Activated T-helper 2 cell treated with anti-CD3 and anti-CD28 coated beads, Interferon-gamma antibody, Interleukin-2, Interleukin-4, amounts not matched to agents 10 μg/mL and 5 μg/mL and 100 μg/mL, durations not matched to agents 14 hours and 24 hours and 36 hours (primary cell): ENCODE measurements around the gene S100A5. TPM values are rescaled to one million over a fixed set of nuclear protein-coding genes. Genes with fewer than 3 reads are reported as not detected.

Experiments
- DNase-seq: peaks from one replicate; pipeline ENCODE4 v3.0.0; 2021; ENCODE audit warnings: low spot score
- H3K27ac Mint-ChIP-seq: one replicate; pipeline ENCODE4 v1.8.0; 2021; ENCODE audit warnings: mixed read lengths
- H3K27me3 Mint-ChIP-seq: one replicate; pipeline ENCODE4 v1.8.0; 2021; ENCODE audit warnings: low read depth, mixed read lengths
- H3K36me3 Mint-ChIP-seq: one replicate; pipeline ENCODE4 v1.8.0; 2021; ENCODE audit warnings: low read depth, mixed read lengths
- H3K4me1 Mint-ChIP-seq: one replicate; pipeline ENCODE4 v1.8.0; 2021; ENCODE audit warnings: low read depth, mixed read lengths
- H3K4me3 Mint-ChIP-seq: one replicate; pipeline ENCODE4 v1.8.0; 2021; ENCODE audit warnings: low read depth, mild to moderate bottlenecking, moderate library complexity, mixed read lengths
- H3K9me3 Mint-ChIP-seq: one replicate; pipeline ENCODE4 v1.8.0; 2021; ENCODE audit warnings: mixed read lengths
- intact Hi-C: fragments of 100-400 bp; cut with micrococcal nuclease; formaldehyde crosslinking; loops from one replicate; pipeline ENCODE4 v1.15.1; 2023
- total RNA-seq: library from RNA; stranded (reverse); gene quantifications from 2 replicates; pipeline ENCODE4 v1.2.3, GENCODE V29; 2022

The S100A5 gene
- total RNA-seq, 1 donor from 2014 or later, result 2.4 TPM

DNA sequence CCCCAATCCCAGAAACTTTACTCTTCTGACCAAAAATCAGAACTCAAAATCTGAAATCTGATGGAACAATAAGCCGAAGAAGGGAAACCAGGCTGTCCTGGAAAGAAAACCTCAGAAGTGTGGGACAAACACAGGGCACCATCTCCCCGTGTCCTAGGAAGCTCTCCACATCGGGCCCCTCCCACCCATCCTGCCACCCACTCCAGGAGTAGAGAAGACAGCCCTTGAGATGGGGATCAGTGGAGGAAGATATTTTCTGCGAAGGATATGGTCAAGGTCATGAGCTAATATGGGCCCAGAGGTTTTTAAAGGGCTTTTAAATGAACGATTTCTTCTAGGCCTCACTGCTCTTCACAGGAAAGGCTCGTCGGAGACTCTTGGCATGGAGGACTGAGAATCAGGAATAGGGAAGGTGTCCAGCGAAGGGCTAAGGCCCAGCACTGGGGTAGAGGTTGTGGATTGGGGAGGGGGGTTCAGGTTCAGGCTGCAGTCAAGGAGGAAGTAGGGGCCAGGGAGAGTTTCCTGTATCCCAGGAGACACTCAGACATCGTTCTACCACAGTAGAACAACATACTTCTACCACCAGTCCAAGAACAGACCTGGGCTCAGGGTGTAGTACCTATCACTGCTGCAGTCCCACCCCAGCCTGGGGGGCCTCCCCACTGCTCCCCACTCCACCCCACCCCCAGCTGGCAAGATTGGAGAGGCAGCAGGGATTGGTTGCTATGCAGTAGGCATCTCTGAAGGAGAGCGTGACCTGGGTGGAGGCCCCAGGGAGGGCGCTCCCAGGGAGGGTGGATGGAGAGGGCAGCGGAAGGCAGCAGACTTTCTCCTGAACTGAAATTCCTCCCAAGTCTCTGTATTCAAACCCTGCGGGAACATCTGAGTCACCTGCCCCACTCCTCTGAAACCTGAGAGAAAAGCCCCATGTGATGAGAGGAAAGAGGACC, 1.2 kb upstream of the S100A5 start:
- no peaks in the 10 kb centered on the region for H3K27me3 Mint-ChIP-seq
- H3K4me3 Mint-ChIP-seq, result no peak overlapping the region
- intact Hi-C loops, result loop anchor here (10.0 kb wide), 1 partner anchor 423 kb away; the partner anchor contains the start of genes CREB3L4 and SLC39A1
- peaks cover 66% of the 10 kb centered on the region for H3K4me1 Mint-ChIP-seq
- no peak for DNase-seq
- no peaks in the 10 kb centered on the region for H3K9me3 Mint-ChIP-seq
- peak overlapping the region; percentile 89 for H3K27ac Mint-ChIP-seq
- peaks cover 29% of the 10 kb centered on the region for H3K36me3 Mint-ChIP-seq

DNA sequence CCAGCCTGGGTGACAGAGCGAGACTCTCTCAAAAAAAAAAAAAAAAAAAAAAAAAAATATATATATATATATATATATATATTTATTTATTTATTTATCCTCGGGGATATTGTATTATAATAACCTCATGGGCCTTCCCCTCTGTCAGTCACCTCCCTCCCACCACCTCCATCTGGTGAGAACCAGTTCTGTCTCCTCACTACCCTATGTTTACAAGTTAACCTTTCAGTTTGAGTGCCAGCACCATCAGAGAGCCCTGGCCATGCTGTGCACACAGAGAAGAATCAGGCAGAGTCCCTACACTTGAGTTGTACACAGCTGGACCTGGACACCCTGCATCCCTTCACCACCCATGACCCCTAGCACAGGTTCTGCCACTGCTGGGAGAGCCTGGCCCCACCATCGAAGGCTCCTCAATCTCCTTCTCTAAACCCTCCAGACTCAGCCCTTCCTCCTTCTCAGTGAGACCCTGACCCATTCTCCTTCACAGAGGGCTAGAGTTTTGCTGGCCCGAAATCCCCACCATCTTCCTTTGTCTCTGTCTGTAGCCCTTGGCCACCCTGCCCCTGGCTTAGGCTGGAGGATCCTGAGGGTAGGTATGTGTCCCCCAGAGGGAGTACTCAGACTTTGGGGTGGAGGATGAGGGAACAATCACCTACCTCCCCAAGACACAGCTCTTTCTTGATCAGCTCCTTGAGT, 1.2 kb downstream of the S100A5 start:
- no peak for DNase-seq
- no peaks in the 10 kb centered on the region for H3K27me3 Mint-ChIP-seq
- no peaks in the 10 kb centered on the region for H3K9me3 Mint-ChIP-seq
- H3K4me3 Mint-ChIP-seq, result peak overlapping the region; percentile 41
- H3K36me3 Mint-ChIP-seq, result peaks cover 35% of the 10 kb centered on the region
- peak overlapping the region; percentile 89 for H3K27ac Mint-ChIP-seq
- peaks cover 63% of the 10 kb centered on the region for H3K4me1 Mint-ChIP-seq
- intact Hi-C loops, result loop anchor here (10.0 kb wide), 1 partner anchor 425 kb away; the partner anchor contains the start of genes CREB3L4 and SLC39A1

DNA sequence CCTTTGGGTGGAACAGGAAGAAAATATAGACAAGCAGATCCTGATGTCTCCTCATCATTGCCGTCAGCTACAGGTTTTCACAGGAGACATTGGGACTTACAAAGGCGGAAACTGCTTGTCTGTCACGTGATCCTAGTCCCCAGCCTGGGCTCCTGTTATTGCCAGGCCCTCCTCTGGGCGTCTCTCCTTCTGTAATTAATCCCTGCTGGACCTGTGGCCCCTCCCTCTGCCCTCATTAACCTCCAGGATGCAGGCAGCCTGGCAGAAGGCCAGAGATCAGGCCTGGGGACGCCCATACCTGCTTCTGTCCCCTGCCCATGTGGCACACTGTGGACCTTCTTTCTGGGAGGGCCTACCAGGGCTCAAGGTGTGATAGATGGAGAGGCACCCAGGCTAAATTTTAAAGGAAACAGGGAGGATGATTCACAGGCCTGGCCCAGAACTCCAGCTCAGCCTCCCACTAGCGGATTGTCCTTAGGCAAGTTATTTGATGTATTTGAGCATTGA, 2.4 kb downstream of the S100A5 start:
- H3K4me1 Mint-ChIP-seq, result peaks cover 65% of the 10 kb centered on the region
- intact Hi-C loops, result no loop called here
- H3K27ac Mint-ChIP-seq, result peak overlapping the region; percentile 23
- no peak overlapping the region for H3K4me3 Mint-ChIP-seq
- DNase-seq, result no peak
- peaks cover 33% of the 10 kb centered on the region for H3K36me3 Mint-ChIP-seq
- no peaks in the 10 kb centered on the region for H3K9me3 Mint-ChIP-seq
- no peaks in the 10 kb centered on the region for H3K27me3 Mint-ChIP-seq

DNA sequence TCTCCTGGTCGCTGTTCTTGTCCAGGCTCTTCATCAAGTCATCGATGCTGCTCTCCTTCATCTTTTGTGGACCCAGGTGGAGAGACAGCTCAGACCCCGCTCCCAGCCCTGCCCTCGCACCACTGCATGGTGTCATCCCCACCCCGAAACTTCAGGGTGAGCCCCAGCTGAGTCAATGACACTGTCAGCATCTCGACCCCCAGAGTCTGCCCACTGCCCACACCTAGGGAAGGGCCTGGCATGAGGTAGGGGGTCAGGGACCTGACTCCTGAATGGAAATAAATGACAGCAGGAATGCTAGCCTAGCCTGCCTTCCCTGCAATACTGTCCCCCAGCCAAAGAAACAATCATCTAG, 3.4 kb downstream of the S100A5 start:
- DNase-seq, result no peak
- Mint-ChIP-seq H3K4me3 (peak overlapping the region; percentile 10), H3K27me3 (no peaks in the 10 kb centered on the region), H3K27ac (no peak overlapping the region), H3K9me3 (no peaks in the 10 kb centered on the region), H3K36me3 (peaks cover 27% of the 10 kb centered on the region), H3K4me1 (peaks cover 64% of the 10 kb centered on the region)
- intact Hi-C loops, result no loop called here

DNA sequence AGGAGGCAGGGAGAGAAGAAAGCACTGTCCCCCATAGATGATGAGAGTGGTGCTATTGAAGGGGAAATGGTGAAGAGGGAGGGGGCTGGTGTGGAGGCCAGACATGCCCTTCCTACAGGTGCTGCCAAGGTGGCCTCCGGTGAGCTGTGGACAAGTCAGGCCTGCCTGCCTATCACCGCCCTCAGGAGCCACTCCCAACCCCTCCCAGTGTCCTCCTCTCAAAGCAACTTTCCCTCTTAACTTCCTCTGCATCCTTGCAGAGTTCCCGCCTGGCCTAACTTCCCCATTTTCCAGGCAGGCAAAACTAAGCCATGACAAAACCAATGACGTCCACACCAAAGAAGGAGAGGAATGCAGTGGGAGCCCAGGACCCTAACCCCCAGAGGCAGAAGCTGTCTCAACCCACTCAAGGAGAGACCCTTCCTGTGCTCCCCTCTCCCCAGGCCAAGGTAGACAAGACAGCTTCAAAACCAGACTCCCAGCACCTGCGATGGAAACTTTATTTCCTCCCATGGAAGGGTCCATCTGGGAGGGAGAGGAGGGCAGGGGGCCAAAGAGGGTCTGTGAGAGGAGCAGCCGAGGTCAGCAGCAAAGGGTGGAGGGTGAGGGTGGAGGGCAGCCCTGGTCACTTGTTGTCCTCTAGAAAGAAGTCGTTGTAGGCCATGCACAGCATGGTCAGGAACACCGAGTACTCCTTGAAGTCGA, 3.9 kb downstream of the S100A5 start:
- intact Hi-C loops, result loop anchor here (1.0 kb wide), 1 partner anchor 8 kb away; the partner anchor contains the start of gene S100A4
- no peaks in the 10 kb centered on the region for H3K9me3 Mint-ChIP-seq
- peaks cover 64% of the 10 kb centered on the region for H3K4me1 Mint-ChIP-seq
- peak overlapping the region; percentile 90 for H3K4me3 Mint-ChIP-seq
- no peaks in the 10 kb centered on the region for H3K27me3 Mint-ChIP-seq
- DNase-seq, result no peak
- H3K36me3 Mint-ChIP-seq, result peaks cover 27% of the 10 kb centered on the region
- peak overlapping the region; percentile 97 for H3K27ac Mint-ChIP-seq

- H3K27ac Mint-ChIP-seq, result peak overlapping the region; percentile 97
- intact Hi-C loops, result loop anchor here (1.0 kb wide), 1 partner anchor 9 kb away; the partner anchor contains the start of gene S100A4
- no peaks in the 10 kb centered on the region for H3K27me3 Mint-ChIP-seq
- peaks cover 64% of the 10 kb centered on the region for H3K4me1 Mint-ChIP-seq
- peak overlapping the region; percentile 90 for H3K4me3 Mint-ChIP-seq
- peak; percentile 81 for DNase-seq
- H3K9me3 Mint-ChIP-seq, result no peaks in the 10 kb centered on the region
- H3K36me3 Mint-ChIP-seq, result peaks cover 24% of the 10 kb centered on the region
Measured at GRCh38 chr1:153536012-153536670, 4.6 kb downstream of the S100A5 start.

GRCh38 chr1:153535242-153536011, 5.3 kb downstream of the S100A5 start, which contains the start of gene S100A6:
Gene S100A6, minus strand, starts transcription at chr1:153535991. Its CDS starts 652 bp downstream, at chr1:153535339.
- Mint-ChIP-seq H3K36me3 (peaks cover 24% of the 10 kb centered on the region), H3K4me3 (peak within 1 kb of the TSS; percentile 93), H3K27me3 (no peaks in the 10 kb centered on the region), H3K4me1 (peaks cover 62% of the 10 kb centered on the region), H3K27ac (peak within 1 kb of the TSS; percentile 98), H3K9me3 (no peaks in the 10 kb centered on the region)
- peak; percentile 52 for DNase-seq
- intact Hi-C loops, result loop anchor here (1.0 kb wide), 1 partner anchor 10 kb away; the partner anchor contains the start of gene S100A4

- Mint-ChIP-seq H3K36me3 (peaks cover 24% of the 10 kb centered on the region), H3K4me1 (peaks cover 57% of the 10 kb centered on the region), H3K27me3 (no peaks in the 10 kb centered on the region), H3K9me3 (no peaks in the 10 kb centered on the region), H3K4me3 (peak overlapping the region; percentile 93), H3K27ac (peak overlapping the region; percentile 98)
- intact Hi-C loops, result no loop called here
- no peak for DNase-seq
Measured at GRCh38 chr1:153534925-153535241, 5.9 kb downstream of the S100A5 start.

- DNase-seq, result no peak
- Mint-ChIP-seq H3K27ac (peak overlapping the region; percentile 98), H3K27me3 (no peaks in the 10 kb centered on the region), H3K4me3 (peak overlapping the region; percentile 93), H3K4me1 (peaks cover 52% of the 10 kb centered on the region), H3K36me3 (peaks cover 24% of the 10 kb centered on the region), H3K9me3 (no peaks in the 10 kb centered on the region)
- intact Hi-C loops, result no loop called here
Measured at GRCh38 chr1:153534226-153534924, 6.4 kb downstream of the S100A5 start.

- H3K9me3 Mint-ChIP-seq, result no peaks in the 10 kb centered on the region
- no peaks in the 10 kb centered on the region for H3K27me3 Mint-ChIP-seq
- intact Hi-C loops, result loop anchor here (1.0 to 2.0 kb wide), 5 partner anchors 21 to 101 kb away; partner anchors contain the start of genes CHTOP and S100A14
- no peak for DNase-seq
- peak overlapping the region; percentile 84 for H3K27ac Mint-ChIP-seq
- peak overlapping the region; percentile 93 for H3K4me3 Mint-ChIP-seq
- peaks cover 51% of the 10 kb centered on the region for H3K4me1 Mint-ChIP-seq
- peaks cover 24% of the 10 kb centered on the region for H3K36me3 Mint-ChIP-seq
Measured at GRCh38 chr1:153533689-153534201, 7.0 kb downstream of the S100A5 start.
